Measurements from ENCODE around the gene AMDHD1. TPM values are rescaled to one million over a fixed set of nuclear protein-coding genes. Genes with fewer than 3 reads are reported as not detected.

The AMDHD1 gene
- total and polyA plus RNA-seq, 10 of the 15 experiments (the other 5 are each of a cell fraction or from before 2014, with no cell fraction given) = 0.04 to 0.28 (median 0.13) TPM; not detected in 4

DNA sequence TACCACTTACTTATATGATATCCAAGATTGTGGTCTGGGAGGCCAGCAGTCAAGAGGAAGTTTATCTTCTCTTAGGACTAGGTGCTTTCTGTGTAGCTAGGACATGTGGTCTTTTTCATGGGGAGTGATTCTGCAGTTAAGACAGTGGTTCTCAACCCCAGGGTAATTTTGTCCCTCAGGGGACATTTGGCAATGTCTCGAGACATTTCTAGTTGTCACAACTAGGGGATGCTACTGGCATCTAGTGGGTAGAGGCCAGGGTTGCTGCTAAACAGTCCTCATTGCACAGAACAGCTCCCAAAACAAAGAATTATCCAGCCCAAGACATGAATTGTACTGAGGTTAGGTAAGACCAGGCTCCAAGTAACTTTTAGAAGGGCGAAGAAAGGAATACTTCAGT is 20.0 kb downstream of the AMDHD1 start:
- intact Hi-C loops (cut with micrococcal nuclease; ENCODE audit: unreplicated experiment) (no loop called here), in situ Hi-C loops (cut with MboI) (no loop called here)
- Histone ChIP-seq H3K79me2 (ENCODE audit: control insufficient read depth, insufficient read depth, low read length) (no peaks in the 10 kb centered on the region), H3K36me3 (ENCODE audit: control insufficient read depth in 2 of 2, insufficient read depth in 2 of 2, low read length in 1 of 2) (no peaks in the 10 kb centered on the region), H3K4me3 (no peak overlapping the region), H2AFZ (ENCODE audit: control insufficient read depth, low read depth, low read length) (no peak overlapping the region), H3K27ac (ENCODE audit: control insufficient read depth, insufficient read depth) (no peak overlapping the region), H4K20me1 (ENCODE audit: control insufficient read depth, insufficient read depth) (no peaks in the 10 kb centered on the region), H3K4me2 (ENCODE audit: control insufficient read depth, insufficient read depth) (no peak overlapping the region), H3K27me3 (replicated peaks in 1 of 2; ENCODE audit: control insufficient read depth in 2 of 2, insufficient read depth in 2 of 2, low read length in 1 of 2) (no peaks in the 10 kb centered on the region), H3K4me1 (ENCODE audit: control insufficient read depth, insufficient read depth, low read length) (no peaks in the 10 kb centered on the region), H3K9me3 (replicated peaks; ENCODE audit: control insufficient read depth, insufficient read depth, low read length) (no peaks in the 10 kb centered on the region), H3K9ac (ENCODE audit: control insufficient read depth, insufficient read depth, low read length) (no peak overlapping the region)
- 19% methylated on average over 2 of the region's 2 CpGs for WGBS (ENCODE audit: insufficient coverage, insufficient replicate concordance, low lambda C conversion rate, missing lambda C conversion rate)
- no TSS peak for BruUV-seq (replicated peaks)
- ATAC-seq (peak; percentile 84), FAIRE-seq (no peak), DNase-seq (ENCODE audit: low read depth, low spot score) (no peak)
- TF ChIP-seq MEF2B (IDR thresholded peaks at IDR 0.05; ENCODE audit: partially characterized antibody, poor library complexity, severe bottlenecking) (peak; percentile 58), ATF7 (IDR thresholded peaks at IDR 0.05; ENCODE audit: low read depth) (no peak), HCFC1 (IDR thresholded peaks at IDR 0.05; ENCODE audit: low read length) (no peak), KDM1A (IDR thresholded peaks at IDR 0.05; ENCODE audit: borderline replicate concordance) (no peak), MAX (IDR thresholded peaks at IDR 0.05; ENCODE audit: low read depth, low read length) (no peak), MTA2 (IDR thresholded peaks at IDR 0.05; ENCODE audit: low read depth) (no peak), SRF (IDR thresholded peaks at IDR 0.05; ENCODE audit: low read depth in 2 of 2, low read length in 2 of 2) (no peak), TARDBP (IDR thresholded peaks at IDR 0.05; ENCODE audit: borderline replicate concordance) (no peak), ZNF274 (IDR thresholded peaks at IDR 0.05; ENCODE audit: insufficient read depth, insufficient read length) (no peak), NBN (IDR thresholded peaks at IDR 0.05) (no peak), CTCF (IDR thresholded peaks at IDR 0.05 in 2 of 3, conservative IDR thresholded peaks at IDR 0.05 in 1 of 3; ENCODE audit: control insufficient read depth in 2 of 3, extremely low read depth in 1 of 3, insufficient read depth in 1 of 3, low read depth in 3 of 3, low read length in 3 of 3) (peak; percentile 27 to 46 (median 37); a peak in 2 of 6 replicates), MYB (IDR thresholded peaks at IDR 0.05; ENCODE audit: borderline replicate concordance, low read depth, low read length) (no peak), SMC3 (IDR thresholded peaks at IDR 0.05; ENCODE audit: borderline replicate concordance, low read length) (0 out of 2 replicates have a peak, but pooled peaks have one; percentile 17), MEF2A (IDR thresholded peaks at IDR 0.05; ENCODE audit: insufficient read depth, low read depth, low read length) (no peak), ZSCAN29 (IDR thresholded peaks at IDR 0.05) (no peak), GABPA (IDR thresholded peaks at IDR 0.05; ENCODE audit: low read depth) (no peak), RAD21 (IDR thresholded peaks at IDR 0.05; ENCODE audit: insufficient read depth, low read depth, low read length) (peak; percentile 28; the same call in 1 of the 2 replicates), RELA (IDR thresholded peaks at IDR 0.05; ENCODE audit: borderline replicate concordance, partially characterized antibody) (no peak)
- ChIA-PET RAD21 (ENCODE audit: unreplicated experiment) (no interaction called here), CTCF (interaction anchor here (0.9 to 3.9 kb wide), 3 partner anchors 22 to 45 kb away, joined by 3 to 19 read pairs (median 11); no protein-coding TSS in a partner anchor), POLR2A (no interaction called here), SMC1A (ENCODE audit: uncharacterized antibody, unreplicated experiment) (interaction anchor here (1.5 to 1.9 kb wide), 2 partner anchors 10 to 35 kb away, joined by 5 to 6 read pairs; no protein-coding TSS in a partner anchor)

Measured in GM12878 (cell line).